GM18499 (cell line): Measurements from ENCODE around the gene TBCE.
"Not testable (repeated sequence)": the region's sequence is repeated elsewhere in the genome, so short reads cannot be mapped to it uniquely, and the experiment has no call there.

ENCODE experiments used
- ATAC-seq: cut with Tn5 transposase; IDR thresholded peaks from one replicate; pipeline ENCODE4 v1.9.1; 2021; ENCODE audit warnings: moderate number of reproducible peaks; ENCODE audit not compliant: insufficient read depth, unreplicated experiment

TBCE gene

DNA sequence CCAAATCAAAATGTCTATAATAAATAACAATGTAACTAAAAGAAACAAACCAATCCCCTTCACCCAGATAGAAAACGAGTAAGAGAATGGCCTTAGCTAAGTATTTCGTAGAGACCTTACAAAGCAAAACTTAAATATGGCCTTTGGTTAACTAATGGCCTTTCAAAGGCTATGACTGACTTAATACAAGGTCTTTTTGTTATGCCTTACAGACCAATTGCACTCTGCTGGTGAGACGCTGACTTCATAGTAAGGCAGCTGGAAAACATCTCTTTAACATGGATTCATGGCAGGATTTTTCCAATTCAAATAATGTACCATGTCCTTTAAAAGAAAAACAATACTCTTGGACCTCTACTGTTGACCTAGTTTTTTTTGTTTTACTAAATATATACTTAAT, 15.8 kb upstream of the TBCE start:
- ATAC-seq: no peak

DNA sequence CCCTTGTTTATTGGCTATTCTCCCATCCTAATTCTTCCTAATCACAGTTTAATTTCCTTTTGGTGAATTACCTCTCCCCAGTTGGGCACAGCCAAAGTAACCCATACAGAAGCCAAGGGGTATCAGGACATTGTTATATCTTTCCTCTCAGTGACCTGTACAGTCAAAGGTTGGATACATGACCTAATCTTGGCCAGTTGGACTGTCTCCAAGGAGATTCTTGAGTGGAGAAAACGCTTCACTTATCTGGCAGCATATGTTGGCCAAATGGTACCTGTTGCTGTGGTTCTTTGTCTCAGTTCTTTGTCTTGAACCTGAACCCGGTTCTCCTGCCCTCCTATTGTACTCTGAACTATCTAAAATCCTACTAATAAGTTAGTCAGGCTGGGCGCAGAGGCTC, 15.3 kb upstream of the TBCE start:
- ATAC-seq: no peak

DNA sequence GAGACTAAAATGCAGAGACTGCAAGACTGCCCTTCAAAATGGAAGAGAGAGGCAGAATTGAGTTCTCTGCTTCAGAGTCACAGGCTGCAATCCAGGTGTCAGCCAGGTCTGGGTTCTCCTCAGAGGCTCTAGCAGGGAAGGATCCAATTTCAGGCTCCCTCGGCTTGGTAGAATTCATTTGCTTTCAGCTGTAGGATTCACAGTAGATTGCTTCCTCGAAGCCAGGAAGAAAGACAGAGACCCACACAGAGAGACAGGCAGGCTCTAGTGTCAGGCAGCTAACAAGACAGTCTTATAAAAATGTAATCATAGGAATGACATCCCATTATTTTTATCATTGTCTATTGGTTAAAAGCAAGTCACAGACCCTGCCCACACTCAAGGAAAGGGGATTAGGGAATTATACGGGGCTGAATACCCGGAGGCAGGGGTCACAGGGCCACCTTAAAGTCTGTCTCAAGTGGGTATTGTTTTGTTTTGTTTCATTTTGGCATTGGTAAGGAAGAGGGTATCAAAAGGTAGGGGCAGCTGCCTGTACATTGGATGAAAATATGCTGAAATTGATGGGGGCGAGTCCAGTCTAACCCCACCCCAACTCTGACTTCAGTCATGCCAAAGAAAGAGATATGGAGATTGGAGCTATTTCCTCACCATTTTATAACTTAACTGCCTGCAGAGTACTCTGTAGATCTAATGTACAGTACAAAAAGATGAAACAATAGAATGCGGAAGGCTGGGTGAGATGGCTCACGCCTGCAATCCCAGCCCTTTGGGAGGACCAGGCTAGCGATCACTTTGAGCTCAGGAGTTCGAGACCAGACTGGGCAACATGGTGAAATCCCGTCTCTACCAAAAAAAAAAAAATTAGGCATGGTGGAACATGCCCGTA, 9.5 kb upstream of the TBCE start:
- no peak for ATAC-seq

DNA sequence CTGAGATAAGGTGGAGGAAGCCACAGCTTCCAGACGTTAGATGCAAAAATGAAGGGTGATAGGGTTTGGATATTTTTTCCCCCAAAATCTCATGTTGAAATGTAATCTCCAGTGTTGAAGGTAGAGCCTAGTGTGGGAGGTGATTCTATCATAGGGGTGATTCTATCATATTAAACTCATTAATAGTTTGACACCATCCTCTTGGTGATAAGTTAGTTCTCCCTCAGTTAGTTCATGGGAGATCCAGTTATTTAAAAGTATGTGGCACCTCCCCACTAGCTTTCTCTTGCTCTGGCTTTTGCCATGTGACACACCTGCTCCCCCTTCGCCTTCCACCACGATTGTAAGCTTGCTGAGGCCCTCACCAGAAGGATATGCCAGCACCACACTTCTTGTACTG, 8.3 kb upstream of the TBCE start:
- ATAC-seq: no peak

DNA sequence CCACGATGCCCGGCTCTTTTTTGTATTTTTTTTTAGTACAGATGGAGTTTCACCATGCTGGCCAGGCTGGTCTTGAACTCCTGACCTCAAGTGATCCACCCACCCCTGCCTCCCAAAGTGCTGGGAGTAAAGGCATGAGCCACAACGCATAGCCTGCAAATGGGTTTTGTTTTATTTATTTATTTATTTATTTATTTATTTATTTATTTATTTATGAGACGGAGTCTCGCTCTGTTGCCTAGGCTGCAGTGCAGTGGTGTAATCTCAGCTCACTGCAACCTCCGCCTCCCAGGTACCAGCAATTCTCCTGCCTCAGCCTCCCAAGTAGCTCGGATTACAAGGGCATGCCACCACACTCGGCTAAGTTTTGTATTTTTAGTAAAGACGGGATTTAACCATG, 3.0 kb upstream of the TBCE start:
- not testable (repeated sequence) for ATAC-seq

DNA sequence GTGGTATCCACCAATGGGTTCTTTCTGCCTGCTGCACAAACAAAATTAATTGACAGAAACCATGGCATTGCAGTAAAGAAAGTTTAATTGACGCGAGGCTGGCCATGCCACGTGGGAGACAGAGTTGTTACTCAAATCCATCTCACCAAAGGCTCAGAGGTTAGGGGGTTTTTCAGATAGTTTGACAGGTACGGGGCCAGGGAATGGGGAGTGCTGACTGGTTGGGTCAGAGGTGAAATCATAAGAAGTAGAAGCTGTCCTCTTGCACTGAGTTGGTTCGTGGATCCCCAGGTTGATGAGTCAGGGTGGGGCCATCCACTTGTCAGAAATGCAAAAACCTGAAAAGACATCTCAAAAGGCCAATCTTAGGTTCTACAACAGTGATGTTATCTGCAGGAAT, 941 bp upstream of the TBCE start:
- no peak for ATAC-seq

DNA sequence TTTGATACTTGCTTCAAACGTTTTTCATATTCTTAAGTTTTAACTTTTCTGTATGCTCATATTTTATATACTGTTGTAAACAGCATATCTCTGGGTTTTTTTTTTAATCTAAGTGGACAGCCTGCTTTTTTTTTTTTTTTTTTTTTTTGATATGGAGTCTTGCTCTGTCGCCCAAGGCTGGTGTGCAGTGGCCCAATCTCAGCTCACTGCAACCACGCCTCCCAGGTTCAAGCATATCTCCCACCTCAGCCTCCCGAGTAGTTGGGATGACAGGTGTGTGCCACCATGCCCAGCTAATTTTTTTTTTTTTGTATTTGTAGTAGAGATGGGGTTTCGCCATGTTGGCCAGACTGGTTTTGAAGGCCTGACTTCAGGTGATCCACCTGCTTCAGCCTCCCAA, 1.2 kb downstream of the TBCE start:
- ATAC-seq: no peak

GRCh38 chr1:235369802-235370201, 2.6 kb downstream of the TBCE start:
- no peak for ATAC-seq

DNA sequence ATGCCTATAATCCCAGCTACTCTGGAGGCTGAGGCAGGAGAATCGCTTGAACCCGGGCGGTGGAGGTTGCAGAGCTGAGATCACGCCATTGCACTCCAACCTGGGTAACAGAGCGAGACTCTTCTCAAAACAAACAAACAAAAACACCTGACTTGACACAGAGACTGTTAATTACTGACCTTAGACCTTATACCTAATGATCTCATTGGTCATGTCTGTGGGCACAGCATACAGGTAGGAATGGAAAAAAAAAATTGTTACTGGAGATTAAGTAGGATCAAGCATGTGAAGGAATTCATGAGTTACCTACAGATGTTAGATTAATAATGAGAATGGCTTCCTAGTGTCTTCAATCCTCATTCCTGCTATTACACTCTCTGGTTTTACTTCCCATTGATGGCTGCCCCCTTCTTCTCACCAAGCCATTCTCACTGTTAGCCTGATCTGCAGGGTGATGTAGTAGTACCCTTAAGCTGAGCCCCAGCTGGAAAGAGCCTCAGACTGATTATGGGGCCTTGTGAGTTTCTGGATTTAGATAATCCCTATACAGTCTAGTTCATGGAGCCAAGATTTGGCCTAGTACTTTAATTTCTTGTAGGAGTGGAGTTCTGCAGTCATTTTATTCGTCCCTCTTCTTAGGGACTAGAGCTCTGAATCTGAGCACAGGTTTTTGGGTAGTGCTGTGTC, 8.8 kb downstream of the TBCE start:
- ATAC-seq: no peak

DNA sequence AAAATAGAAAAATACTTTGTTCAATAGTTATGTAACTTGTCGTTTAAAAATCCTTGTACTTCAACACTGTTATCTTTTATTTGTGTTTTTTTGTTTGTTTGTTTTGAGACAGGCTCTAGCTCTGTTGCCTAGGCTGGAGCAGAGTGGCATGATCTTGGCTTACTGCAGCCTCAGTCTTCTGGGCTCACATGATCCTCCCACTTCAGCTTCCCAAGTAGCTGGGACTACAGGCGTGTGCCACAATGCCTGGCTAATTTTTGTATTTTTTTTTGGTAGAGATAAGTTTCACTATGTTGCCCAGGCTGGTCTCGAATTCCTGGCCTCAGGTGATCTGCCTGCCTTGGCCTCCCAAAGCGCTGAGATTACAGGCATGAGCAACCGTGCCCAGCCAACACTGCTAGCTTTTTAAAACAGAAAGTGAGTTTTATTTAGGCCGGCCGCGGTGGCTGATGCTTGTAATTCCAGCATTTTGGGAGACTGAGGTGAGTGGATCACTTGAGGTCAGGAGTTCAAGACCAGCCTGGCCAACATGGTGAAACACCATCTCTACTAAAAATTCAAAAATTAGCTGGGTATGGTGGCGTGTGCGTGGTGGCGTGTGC, 11.0 kb downstream of the TBCE start:
- not testable (repeated sequence) for ATAC-seq

DNA sequence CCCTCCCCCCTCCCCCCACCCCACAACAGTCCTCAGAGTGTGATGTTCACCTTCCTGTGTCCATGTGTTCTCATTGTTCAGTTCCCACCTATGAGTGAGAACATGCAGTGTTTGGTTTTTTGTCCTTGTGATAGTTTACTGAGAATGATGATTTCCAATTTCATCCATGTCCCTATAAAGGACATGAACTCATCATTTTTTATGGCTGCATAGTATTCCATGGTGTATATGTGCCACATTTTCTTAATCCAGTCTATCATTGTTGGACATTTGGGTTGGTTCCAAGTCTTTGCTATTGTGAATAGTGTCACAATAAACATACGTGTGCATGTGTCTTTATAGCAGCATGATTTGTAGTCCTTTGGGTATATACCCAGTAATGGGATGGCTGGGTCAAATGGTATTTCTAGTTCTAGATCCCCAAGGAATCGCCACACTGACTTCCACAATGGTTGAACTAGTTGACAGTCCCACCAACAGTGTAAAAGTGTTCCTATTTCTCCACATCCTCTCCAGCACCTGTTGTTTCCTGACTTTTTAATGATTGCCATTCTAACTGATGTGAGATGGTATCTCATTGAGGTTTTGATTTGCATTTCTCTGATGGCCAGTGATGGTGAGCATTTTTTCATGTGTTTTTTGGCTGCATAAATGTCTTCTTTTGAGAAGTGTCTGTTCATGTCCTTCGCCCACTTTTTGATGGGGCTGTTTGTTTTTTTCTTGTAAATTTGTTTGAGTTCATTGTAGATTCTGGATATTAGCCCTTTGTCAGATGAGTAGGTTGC, 14.9 kb downstream of the TBCE start:
- ATAC-seq: not testable (repeated sequence)

DNA sequence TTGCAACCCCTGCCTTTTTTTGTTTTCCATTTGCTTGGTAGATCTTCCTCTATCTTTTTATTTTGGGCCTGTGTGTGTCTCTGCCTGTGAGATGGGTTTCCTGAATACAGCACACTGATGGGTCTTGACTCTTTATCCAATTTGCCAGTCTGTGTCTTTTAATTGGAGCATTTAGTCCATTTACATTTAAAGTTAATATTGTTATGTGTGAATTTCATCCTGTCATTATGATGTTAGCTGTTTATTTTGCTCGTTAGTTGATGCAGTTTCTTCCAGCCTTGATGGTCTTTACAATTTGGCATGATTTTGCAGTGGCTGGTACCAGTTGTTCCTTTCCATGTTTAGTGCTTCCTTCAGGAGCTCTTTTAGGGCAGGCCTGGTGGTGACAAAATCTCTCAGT, 18.4 kb downstream of the TBCE start:
- ATAC-seq: not testable (repeated sequence)

GRCh38 chr1:235391874-235392273, 24.6 kb downstream of the TBCE start:
- ATAC-seq: no peak

DNA sequence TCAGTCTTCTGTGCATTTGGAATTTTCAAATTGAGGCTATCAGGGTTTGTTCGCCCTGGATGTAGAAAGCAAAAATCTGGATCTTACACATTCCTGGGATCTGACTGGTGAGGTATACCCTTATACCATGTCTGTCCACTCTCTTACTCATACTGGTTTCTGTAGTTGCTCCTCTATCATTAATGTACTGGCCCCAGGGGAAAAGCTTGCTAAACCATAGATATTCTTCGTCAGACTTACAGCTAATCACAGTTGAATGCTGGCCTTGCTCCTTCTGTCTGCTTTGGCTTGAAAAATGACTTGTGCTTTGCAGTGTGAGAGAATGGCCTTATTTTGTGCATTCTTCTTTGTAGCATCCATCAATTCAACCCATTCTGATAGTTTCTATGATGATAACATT, 30.5 kb downstream of the TBCE start:
- no peak for ATAC-seq

DNA sequence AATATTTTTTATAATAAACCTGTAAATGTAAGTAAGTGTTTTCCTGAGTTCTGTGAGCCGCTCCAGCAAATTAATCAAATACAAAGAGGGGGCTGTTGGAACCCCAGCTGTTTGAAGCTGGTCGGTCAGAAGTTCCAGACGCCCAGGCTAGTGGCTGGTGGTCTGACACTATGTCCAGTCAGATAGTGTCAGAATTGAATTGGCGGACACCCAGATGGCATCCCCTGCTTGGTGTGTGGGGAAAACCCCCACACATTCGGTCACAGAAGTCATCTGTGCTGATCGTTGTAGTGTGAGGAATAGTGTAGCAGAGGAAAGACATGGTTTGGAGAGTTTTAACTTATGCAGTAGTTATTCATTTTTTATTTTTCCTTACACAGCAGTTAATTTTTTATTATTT, 32.4 kb downstream of the TBCE start:
- no peak for ATAC-seq

GRCh38 chr1:235401251-235401650, 34.0 kb downstream of the TBCE start:
- ATAC-seq: no peak

DNA sequence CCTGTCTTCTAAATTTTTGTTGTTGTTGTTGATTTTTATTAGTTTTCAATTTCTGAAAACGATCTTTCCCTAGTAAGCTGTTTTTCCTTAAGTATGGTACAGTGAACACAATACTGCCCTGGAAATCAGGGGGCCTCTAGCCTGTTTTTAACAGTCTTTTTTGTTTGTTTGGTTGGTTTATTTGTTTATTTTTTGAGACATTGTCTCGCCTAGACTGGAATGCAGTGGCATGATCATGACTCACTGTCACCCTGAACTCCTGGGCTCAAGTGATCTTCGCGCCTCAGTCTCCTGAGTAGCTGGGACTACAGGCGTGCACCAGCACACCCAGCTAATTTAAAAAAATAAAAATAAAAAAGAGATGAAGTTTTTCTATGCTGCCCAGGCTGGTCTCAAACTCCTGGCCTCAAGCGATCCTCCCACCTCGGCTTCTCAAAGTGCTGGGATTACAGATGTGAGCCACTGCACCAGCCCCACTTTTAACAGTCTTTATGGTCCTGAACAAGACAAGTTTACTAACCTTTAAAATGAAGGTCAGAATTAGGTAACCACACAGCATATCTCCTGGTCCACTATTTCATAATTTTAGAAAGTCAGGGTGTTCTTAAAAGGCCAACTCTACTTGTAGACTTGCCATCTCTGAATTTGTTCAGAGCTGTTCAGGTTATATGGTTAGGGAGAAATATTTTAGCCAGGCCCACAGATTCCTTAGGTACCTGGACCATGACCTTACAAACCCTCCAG, 35.4 kb downstream of the TBCE start:
- ATAC-seq: no peak

DNA sequence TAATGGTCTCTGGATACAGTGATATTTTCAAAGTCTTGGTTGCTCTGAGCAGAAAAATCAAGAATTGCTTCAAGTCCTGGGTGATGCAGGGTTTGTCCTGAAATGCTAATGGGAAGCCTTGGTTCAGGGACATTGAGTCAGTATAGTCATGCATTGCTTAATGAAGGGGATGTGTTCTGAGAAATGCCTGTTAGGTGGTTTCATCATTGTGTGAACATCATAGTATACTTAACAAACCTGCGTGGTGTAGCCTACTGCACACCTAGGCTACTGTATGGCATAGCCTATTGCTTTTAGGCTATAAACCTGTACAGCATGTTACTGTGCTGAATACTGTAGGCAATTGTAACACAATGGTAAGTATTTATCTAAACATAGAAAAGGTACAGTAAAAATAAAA, 36.4 kb downstream of the TBCE start:
- ATAC-seq: no peak

DNA sequence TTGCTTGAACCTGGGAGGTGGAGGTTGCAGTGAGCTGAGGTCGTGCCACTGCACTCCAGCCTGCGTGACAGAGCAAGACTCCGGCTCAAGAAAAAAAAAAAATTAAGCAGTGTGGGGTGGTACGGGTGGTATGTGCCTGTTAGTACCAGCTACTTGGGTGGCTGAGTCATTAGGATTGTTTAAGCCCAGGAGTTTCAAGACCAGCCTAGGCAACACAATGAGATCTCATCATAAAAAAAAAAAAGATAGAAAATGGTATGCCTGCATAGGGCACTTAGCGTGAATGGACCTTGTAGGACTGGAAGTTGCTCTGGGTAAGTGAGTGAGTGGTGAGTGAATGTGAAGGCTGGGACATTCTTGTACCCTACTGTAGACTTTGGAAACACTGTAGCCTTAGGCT, 37.0 kb downstream of the TBCE start:
- ATAC-seq: no peak

GRCh38 chr1:235407419-235407818, 40.2 kb downstream of the TBCE start:
- no peak for ATAC-seq
